GM11168 (cell line): ENCODE data around the gene GYG2.
"Not testable (repeated sequence)": the region's sequence is repeated elsewhere in the genome, so short reads cannot be mapped to it uniquely, and the experiment has no call there.

Source experiments
- in situ Hi-C: fragments of 300-500 bp; cut with MboI; formaldehyde crosslinking; loops from one replicate; pipeline ENCODE4 v1.12.0; 2022; ENCODE audit warnings: low sequenced_read_pairs; ENCODE audit not compliant: unreplicated experiment

The GYG2 gene

GRCh38 chrX:2828344-2828958 lies at the start of gene GYG2:
GYG2 (plus strand) TSS chrX:2828930; CDS start chrX:2830189, 1,259 bp downstream.
- in situ Hi-C loops = no loop called here

DNA sequence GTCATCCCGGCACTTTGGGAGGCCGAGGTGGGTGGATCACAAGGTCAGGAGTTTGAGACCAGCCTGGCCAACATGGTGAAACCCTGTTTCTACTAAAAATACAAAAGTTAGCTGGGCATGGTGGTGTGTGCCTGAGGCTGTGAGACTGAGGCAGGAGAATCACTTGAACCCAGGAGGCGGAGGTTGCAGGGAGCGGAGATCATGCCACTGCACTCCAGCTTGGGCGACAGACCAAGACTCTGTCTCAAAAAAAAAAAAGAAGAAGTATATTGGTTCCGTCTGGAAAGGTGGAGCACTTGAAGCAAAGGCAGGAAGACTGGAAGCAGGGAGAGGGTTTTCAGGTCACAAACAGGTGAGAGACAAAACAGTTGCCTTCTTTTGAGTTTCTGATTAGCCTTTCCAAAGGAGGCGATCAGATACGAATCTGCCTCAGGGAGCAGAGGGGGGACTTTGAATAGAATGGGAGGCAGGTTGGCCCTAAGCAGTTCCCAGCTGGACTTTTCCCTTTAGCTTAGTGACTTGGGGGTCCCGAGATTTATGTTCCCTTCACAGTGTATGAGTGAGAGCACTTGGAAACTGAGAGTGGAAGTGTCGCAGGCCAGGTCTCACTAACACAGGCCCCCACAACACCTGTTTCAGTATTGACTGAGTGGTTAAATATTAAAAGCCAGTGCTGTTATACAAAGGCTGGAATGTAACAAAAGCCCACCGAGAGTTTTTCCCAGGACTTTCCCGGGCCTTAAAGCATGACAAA lies 48.1 kb upstream of the GYG2 start:
- in situ Hi-C loops = not testable (repeated sequence)

- in situ Hi-C loops = no loop called here
Measured at GRCh38 chrX:2781226-2781571, 47.5 kb upstream of the GYG2 start.

GRCh38 chrX:2781698-2782097 lies 47.0 kb upstream of the GYG2 start:
- in situ Hi-C loops = no loop called here

GRCh38 chrX:2782171-2782570 lies 46.6 kb upstream of the GYG2 start:
- in situ Hi-C loops = no loop called here

DNA sequence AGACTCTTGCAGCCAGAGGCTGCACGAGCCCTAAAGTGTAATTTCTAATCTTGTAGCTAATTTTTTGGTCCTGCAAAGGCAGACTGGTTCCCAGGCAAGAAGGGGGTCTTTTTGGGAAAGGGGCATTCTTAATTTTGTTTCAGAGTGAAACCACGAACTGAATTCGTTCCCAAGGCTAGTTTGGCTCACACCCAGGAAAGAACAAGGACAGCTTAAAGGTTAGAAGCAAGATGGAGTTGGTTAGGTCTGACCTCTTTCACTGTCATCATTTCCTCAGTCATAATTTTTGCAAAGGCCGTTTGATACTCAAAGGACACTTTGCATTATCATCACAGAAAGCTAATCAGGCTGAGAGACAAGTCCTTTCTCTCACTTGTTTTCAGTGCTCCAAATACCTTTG lies 46.0 kb upstream of the GYG2 start:
- in situ Hi-C loops = no loop called here

DNA sequence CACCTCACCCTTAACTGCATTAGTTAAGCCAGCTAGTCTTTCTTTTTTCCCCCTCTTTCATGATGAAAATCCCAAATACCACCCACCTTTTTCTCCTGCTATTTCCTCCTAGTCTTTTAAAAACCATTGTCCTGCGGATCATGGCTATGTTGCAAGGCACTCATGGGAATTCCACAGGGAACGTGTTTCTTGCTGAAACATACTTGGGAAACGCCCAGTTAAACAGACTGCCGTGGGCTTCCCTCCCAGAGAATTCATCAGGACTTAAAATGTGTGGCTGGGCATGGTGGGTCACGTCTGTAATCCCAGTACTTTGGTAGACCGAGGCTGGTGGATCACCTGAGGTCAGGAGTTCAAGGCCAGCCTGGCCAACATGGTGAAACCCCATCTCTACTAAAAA lies 44.7 kb upstream of the GYG2 start:
- in situ Hi-C loops = no loop called here

GRCh38 chrX:2785538-2785937 lies 43.2 kb upstream of the GYG2 start:
- in situ Hi-C loops = no loop called here

DNA sequence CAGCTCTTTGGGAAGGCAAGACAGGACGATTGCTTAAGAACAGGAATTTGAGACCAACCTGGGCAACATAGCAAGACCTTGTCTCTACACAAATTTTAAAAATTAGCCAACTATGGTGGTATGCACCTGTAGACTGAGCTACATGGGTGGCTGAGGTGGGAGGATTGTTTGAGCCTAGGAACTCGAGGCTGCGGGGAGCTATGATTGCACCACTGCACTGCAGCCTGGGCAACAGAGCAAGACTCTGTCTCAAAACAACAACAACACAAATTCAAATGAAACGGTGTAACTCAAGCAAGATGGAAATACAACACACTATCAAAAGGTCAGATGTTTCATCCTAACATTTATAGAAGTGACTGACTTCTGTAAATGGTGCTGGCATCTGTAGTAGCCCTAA lies 39.8 kb upstream of the GYG2 start:
- in situ Hi-C loops = no loop called here

- in situ Hi-C loops = no loop called here
Measured at GRCh38 chrX:2789569-2789968, 39.2 kb upstream of the GYG2 start.

DNA sequence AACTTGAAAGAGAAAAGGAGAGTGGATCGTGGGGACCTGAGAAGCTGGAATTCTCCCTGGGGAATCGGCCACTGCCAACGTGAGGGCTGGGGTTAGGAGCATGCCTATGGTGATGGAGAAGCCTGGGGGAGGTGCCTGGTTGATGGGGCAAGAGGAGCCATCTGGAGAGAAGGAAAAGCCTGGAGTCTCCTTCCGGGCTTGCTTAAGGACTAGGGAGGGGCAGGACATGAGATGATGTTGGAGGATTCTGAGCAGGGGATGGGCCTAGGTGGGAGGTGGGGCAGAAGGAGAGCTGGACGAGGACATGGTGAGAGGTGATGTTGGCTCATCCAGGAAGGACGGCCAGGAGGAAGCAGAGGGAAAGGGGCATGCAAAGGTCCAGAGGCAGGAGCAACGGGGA lies 35.0 kb upstream of the GYG2 start:
- in situ Hi-C loops = no loop called here

DNA sequence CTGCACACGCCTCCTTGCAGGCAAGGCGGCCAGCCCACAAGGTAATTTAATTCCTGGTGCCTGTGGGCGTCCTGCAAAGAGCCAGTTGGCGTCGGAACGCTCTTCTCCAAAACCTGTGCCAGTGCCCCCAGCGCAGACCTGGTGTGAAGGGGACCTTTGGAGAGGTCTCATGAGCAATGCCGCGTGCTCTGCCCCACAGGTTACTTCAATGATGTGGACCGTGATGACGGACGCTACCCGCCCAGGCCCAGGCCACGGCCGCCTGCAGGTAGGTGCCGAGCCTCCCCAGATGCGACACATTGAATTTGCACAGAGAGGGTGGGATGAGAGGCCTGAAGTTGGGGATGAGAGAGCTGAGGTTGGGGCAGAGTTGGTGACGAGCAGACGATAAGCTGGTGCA lies 34.4 kb upstream of the GYG2 start:
- in situ Hi-C loops = no loop called here

DNA sequence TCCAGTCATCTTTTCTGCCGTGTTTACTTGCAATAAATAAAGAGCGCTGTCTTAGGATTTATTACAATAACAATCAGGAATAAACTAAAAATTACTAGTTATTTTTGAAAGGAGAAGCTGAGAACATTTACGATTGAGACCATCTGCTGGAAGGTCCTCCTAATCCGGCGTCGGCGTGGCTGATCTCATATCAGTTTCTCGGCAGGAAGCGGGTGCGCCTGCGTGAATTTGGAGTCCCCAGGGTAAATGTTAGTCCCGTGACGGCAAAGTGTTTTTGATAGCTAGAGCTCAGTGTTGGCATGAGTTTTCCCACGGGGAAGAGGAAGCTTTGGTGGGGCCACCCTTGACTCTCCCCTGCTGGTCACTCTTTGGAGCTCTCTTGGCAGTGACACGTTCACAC lies 31.9 kb upstream of the GYG2 start:
- in situ Hi-C loops = not testable (repeated sequence)

- in situ Hi-C loops = no loop called here
Measured at GRCh38 chrX:2799369-2799768, 29.4 kb upstream of the GYG2 start.

- in situ Hi-C loops = not testable (repeated sequence)
Measured at GRCh38 chrX:2799980-2800379, 28.8 kb upstream of the GYG2 start.

DNA sequence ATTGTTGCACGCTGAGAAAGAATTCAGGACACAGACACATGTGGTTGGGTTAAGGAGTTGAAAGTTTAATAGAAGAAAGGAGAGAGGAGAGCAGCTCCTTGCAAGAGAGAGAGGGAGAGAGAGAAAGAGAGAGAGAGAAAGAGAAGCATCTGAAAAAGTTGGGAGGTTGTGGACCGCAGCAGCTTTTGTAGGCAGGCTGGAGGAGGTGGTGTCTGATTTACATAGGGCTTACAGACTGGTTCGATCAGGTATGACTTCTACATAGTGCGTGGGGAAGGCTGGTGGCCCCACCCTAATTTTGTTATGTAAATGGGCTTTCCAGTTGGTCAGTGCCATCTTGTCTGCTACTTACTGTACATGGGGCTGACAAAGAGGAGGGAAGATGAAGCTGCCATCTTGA lies 27.5 kb upstream of the GYG2 start:
- in situ Hi-C loops = no loop called here

GRCh38 chrX:2802376-2803090 lies 26.2 kb upstream of the GYG2 start:
- in situ Hi-C loops = not testable (repeated sequence)

DNA sequence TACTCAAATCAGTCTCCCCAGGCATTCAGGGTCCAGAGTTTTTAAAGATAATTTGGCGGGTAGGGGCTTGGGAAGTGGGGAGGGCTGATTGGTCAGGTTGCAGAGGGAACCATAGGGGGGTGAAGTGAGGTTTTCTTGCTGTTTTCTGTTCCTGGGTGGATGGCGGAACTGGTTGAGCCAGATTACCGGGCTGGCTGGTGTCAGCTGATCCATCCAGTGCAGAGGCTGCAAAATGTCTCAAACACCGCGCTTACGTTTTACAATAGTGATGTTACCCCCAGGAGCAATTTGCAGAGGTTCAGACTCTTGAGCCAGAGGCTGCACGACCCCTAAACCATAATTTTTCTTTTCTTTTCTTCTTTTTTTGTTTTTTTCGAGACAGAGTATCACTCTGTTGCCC lies 25.2 kb upstream of the GYG2 start:
- in situ Hi-C loops = not testable (repeated sequence)

- in situ Hi-C loops = not testable (repeated sequence)
Measured at GRCh38 chrX:2804106-2804843, 24.5 kb upstream of the GYG2 start.

DNA sequence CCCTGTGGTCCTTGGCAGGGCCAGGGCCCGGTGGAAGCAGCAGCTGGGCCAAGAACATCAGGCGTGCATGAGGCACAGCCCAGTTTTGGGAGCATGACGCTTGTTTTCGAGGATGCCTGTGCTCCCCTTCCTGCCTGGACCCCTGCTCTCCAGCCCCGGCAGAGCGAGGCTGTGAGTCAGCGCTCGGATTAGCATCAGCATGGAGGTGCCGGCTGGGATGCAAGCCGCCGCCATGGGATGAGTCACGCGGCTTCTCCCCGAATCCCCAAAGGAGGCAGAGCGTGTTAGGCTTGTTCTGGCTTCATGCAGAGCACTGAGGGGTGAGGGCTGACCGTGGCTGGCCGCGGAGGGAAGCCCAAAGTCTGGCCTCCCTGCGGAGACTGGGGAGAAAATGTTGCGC lies 23.9 kb upstream of the GYG2 start:
- in situ Hi-C loops = not testable (repeated sequence)

- in situ Hi-C loops = loop anchor here (10.0 kb wide), 1 partner anchor 166 kb away; no protein-coding TSS in a partner anchor
Measured at GRCh38 chrX:2811271-2811670, 17.5 kb upstream of the GYG2 start.
